HG03280 (cell line): ENCODE measurements around the gene PYHIN1.

ENCODE experiments used
- ATAC-seq: cut with Tn5 transposase; IDR thresholded peaks from one replicate; pipeline ENCODE4 v1.9.1; 2021; ENCODE audit warnings: mild to moderate bottlenecking, moderate library complexity; ENCODE audit not compliant: unreplicated experiment

Gene PYHIN1

GRCh38 chr1:159011751-159012150, 80.4 kb downstream of the PYHIN1 start:
- no peak for ATAC-seq

DNA sequence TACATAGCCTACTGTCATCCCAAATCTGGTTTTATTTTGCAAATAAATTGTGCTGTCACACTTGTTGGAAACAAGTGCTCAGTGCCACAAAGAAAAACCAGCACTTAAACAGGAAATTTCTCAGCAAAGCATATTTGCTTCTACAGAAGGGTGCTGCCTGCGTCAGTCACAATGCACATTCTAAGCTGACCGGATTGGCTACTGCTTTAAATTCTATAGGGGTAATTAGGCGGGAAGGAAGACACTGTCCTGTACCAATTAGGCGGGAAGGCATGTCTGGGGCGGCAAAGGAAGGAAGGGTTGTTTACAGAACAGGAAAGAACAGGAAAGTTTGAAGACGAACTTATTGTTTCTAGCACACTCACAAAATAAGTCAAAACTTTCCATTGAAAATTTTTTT, 81.1 kb downstream of the PYHIN1 start:
- ATAC-seq: peak; percentile 33

GRCh38 chr1:159014003-159014571, 82.7 kb downstream of the PYHIN1 start:
- ATAC-seq: no peak

- ATAC-seq: no peak
These were observed 83.5 kb downstream of the PYHIN1 start for GRCh38 chr1:159014851-159015250.

GRCh38 chr1:159015440-159015909, 84.1 kb downstream of the PYHIN1 start:
- peak; percentile 94 for ATAC-seq

GRCh38 chr1:159023723-159024122, 92.4 kb downstream of the PYHIN1 start:
- ATAC-seq: no peak

DNA sequence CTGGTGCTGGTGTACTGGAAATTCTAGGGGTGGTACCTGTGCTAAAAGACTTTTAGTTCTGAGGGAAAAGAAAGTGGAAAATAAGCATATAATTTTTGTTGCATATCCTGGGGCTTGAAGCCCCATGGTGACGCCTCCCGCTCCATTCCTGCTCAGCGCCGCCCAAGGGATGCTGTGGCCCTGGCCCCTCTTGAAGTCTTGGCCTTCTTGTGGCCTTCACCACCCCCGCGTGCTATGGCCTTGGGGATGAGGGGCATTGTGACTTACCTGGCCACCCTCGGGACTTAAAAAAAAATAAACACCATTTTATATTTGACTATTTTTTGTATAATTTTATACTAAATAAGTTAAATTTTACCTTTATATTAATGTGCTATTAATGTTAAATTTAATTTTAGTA, 93.7 kb downstream of the PYHIN1 start:
- ATAC-seq: no peak
